ENCODE data around the gene PLCZ1.
"Not testable (repeated sequence)": the region's sequence is repeated elsewhere in the genome, so short reads cannot be mapped to it uniquely, and the experiment has no call there.

- TF ChIP-seq CTCF (IDR thresholded peaks at IDR 0.05; ENCODE audit: low read depth, low read length, missing input control); REST (IDR thresholded peaks at IDR 0.05); RAD21 (IDR thresholded peaks at IDR 0.05); MAX (IDR thresholded peaks at IDR 0.05); GABPA (IDR thresholded peaks at IDR 0.05 in 1 of 2, conservative IDR thresholded peaks at IDR 0.05 in 1 of 2); FOXA1 (IDR thresholded peaks at IDR 0.05); SP1 (IDR thresholded peaks at IDR 0.05); HNF4A (conservative IDR thresholded peaks at IDR 0.05); YY1 (IDR thresholded peaks at IDR 0.05); NR2F2 (IDR thresholded peaks at IDR 0.05): not testable (repeated sequence)
These were observed 43.8 kb downstream of the PLCZ1 start for GRCh38 chr12:18693986-18694385.
